ENCODE results near the gene ATP5ME. TPM values are rescaled to one million over a fixed set of nuclear protein-coding genes. Genes with fewer than 3 reads are reported as not detected.
"Not testable (repeated sequence)": the region's sequence is repeated elsewhere in the genome, so short reads cannot be mapped to it uniquely, and the experiment has no call there.

The ATP5ME gene
- total RNA-seq, 1 donor from 2014 or later = 41.5 TPM

DNA sequence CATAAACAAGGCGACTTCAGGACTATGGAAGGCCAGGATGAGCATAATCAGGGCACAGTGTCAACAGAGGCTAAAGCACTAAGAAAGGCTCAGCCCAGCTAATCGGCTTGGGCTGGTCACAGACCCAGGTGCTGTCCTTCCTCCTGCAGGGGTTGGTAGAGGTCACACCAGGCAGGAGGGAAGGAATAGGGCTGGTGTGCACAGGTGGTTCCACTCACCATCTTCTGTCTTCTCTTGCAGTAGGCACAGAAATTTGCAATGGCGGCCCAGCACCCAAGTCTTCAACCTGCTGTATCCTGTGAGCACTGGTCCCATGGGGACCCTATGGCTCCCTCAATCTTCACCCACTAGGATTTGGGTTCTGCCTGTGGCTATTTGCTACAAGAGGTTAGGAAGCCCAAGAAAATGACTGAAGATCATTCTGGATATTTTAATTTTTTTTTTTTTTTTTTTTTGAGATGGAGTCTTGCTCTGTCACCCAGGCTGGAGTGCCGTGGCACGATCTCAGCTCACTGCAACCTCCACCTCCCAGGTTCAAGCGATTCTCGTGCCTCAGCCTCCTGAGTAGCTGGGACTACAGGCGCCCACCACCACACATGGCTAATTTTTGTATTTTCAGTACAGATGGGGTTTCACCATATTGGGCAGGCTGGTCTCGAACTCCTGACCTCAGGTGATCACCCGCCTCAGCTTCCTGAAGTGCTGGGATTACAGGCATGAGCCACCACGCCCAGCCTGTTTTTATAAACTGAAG is 4.1 kb downstream of the ATP5ME start:
- DNase-seq (ENCODE audit: low read depth) = not testable (repeated sequence)

GRCh38 chr4:668219-668618 is 5.9 kb downstream of the ATP5ME start:
- not testable (repeated sequence) for DNase-seq (ENCODE audit: low read depth)

- no peak for DNase-seq (ENCODE audit: low read depth)
These were observed 6.5 kb downstream of the ATP5ME start for GRCh38 chr4:667545-667925.

DNA sequence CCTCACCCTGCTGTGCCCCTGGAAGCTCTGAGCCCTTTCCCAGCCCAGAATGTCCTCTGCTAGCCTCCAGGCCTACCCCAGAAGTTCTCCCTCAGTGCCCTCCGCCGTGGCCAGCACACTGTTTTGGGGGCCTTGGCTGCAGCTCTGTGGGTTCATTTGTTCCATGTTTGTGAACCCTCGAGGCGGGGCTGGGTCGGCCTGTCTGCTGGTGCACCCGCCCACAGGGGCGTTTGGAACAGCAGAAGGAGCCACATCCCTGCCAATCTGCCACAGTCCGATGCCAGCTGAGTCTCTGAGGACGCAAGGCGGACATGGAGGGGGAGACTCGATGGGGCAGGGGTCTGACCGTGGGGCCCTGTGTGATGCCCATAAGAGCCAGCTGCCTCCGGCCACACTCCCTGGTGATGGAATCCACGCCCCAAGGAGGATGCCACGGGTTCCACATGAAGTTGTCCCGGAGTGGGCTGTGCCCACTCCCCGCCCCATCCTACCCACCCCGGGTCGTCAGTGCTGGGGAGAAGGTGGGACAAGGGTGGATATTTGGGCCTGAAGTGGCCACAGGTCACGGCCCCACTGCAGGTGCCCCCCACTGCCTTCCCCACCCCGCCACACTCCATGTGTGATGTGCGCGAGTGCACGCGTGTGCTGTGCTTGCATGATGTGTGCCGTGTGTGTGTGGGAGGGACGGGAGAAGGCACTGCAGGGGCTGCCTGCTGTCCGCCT is 7.1 kb downstream of the ATP5ME start:
- DNase-seq (ENCODE audit: low read depth) = no peak

DNA sequence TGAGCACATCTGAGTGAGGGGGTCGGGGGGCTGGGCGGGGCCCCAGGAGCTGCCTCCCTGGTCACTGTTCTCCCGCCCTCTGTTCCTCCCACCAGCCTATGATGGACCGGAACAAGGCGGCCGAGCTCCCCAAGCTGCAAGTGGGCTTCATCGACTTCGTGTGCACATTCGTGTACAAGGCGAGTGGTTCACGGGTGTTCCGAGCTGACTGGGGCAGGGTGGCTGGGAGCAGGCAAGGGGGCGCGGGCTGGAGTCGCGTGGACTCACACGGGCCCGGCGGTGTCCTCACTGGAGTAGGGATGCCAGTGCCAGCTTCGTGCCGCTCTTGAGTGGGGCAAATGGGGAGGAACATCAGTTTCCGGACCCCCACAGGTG is 7.7 kb downstream of the ATP5ME start:
- no peak for DNase-seq (ENCODE audit: low read depth)

DNA sequence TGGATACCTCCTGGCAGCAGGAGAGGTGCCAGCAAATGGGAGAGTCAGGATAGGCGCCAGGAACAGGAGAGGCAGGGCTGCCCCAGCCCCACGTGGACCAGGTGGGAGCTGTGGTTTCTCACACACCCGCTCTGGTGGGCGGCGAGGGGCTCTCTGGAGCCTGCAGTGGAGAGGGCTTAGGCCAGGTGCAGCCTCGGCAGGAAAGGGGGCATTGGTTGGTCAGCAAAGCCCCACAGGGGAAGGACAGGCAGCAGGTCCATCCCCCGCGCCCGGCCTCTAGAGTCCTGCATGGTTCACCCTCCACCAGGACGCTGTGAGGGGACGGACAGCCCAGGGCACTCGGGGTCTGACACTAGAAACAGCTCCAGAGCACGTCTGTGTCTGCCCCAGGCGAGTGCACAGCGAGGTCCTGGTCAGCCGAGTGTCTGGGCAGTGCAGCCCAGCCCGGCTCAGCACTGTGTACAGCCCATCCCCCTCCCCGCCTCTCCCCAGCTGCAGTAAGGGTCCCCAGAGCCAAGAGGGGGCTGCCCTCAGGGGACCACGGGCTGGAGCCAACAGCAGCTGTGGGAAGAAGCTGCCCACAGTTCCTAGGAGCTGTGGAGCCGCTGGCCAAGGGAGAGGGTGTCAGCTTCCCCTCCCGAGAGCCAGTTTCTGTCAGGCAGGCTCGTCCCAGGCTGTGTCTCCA is 8.2 kb downstream of the ATP5ME start:
- DNase-seq (ENCODE audit: low read depth) = no peak

GRCh38 chr4:665381-665750 is 8.7 kb downstream of the ATP5ME start:
- no peak for DNase-seq (ENCODE audit: low read depth)

GRCh38 chr4:664713-665231 is 9.3 kb downstream of the ATP5ME start:
- DNase-seq (ENCODE audit: low read depth) = no peak

- DNase-seq (ENCODE audit: low read depth) = no peak
These were observed 10.3 kb downstream of the ATP5ME start for GRCh38 chr4:663438-664428.

GRCh38 chr4:663046-663437 is 11.0 kb downstream of the ATP5ME start:
- no peak for DNase-seq (ENCODE audit: low read depth)

- DNase-seq (ENCODE audit: low read depth) = no peak
These were observed 12.0 kb downstream of the ATP5ME start for GRCh38 chr4:661881-662761.

- DNase-seq (ENCODE audit: low read depth) = no peak
These were observed 12.8 kb downstream of the ATP5ME start for GRCh38 chr4:661231-661630.

DNA sequence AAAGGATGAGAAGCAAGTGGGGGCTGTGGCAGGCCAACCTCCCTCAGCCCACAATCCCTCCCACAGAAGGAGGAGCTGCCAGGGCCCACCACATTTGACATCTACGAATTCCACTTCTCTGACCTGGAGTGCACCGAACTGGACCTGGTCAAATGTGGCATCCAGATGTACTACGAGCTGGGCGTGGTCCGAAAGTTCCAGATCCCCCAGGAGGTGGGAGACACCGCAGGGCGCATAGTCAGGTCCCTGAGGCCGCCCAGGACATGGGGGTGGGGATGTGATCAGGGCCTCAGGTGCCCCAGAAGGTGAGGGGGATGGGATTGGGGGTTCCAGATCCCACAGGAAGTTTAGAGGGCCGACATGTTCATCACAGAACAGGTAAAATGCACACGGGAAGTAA is 13.7 kb downstream of the ATP5ME start:
- DNase-seq (ENCODE audit: low read depth) = no peak

DNA sequence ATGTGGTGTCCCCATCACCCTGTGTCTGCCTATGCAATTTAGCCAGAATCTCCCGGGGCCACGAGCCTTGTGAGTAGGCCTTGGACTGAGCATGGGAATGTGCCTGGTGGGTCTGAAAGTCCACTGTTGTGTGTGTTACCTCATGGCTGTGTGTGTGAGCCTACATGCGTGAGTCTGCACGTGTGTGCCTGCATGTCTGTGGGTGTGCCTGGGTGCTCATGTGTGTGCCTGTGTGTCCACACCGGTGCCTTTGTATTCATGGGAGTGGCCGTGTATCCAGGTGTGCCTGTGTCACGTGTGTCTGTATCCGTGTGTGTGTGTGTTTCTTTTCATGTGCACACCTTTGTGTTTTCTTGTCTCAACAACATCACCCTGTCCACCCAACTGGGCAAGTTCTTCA is 14.2 kb downstream of the ATP5ME start:
- no peak for DNase-seq (ENCODE audit: low read depth)

DNA sequence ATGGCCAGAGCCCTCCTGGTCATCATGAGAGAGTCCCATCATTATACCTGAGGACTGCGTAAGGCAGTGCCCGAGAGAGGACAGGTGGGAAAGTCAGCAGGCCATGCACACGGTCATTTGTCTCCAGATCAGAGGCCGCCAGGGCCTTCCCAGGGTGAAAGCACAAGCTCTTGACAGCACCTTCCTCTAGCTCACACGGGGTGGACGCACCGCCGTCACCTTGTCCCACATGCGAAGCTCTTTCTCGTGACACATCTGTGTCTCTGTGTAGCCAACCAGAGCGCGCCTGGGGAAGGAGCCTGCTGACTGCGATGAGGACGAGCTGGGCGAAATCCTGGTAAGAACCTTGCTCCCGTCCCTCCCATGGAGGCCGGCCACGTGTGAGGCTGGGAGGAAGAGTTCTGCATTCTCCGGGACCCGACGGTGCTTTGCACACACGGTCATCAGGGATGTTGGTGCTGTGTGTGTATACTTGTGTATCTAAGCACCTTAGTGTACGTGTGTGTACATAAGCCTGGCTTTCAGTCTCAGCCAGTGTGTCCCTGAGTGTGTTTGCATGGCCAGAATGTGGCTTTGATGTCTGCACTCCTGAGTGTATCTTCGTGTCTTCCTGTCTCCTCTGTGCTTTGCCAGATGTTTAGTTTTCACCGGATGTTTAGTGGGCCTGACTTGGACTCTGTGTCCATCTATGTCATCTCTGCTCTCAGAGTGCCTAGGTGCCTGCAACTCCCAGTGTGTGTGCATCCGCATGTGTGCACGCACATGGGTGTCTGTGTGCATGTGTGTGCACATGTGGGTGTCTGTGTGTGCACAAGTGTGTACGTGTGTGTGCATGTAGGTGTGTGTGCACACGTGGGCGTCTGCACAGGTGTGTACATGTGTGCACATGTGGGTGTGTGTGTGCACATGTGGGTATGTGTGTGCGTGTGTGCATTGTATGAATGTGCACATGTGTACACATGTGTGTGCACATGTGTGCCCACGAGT is 15.1 kb downstream of the ATP5ME start:
- DNase-seq (ENCODE audit: low read depth) = no peak

DNA sequence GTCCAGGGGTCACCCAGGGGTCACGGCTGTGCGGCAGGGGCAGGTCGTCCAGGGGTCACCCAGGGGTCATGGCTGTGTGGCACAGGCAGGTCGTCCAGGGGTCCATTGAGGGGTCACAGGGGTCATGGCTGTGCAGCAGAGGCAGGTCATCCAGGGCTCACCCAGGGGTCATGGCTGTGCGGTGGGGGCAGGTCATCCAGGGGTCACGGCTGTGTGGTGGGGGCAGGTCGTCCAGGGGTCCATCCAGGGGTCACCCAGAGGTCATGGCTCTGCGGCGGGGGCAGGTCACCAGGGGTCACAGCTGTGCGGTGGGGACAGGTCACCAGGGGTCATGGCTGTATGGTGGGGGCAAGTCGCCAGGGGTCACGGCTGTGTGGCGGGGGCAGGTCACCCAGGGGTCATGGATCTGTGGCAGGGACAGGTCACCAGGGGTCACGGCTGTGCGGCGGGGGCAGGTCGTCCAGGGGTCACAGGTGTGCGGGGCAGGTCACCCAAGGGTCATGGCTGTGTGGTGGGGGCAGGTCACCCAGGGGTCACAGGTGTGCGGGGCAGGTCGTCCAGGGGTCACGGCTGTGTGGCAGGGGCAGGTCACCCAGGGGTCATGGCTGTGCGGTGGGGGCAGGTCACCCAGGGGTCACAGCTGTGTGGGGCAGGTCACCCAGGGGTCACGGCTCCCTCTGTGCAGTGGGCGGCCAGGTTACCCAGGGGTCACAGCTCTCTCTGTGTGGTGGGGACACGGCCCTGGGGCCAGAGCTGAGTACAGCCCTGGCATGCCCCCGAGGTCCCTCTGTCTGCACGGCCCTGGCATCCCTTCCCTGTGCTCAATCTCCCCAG is 16.0 kb downstream of the ATP5ME start:
- DNase-seq (ENCODE audit: low read depth) = no peak

- no peak for DNase-seq (ENCODE audit: low read depth)
These were observed 16.7 kb downstream of the ATP5ME start for GRCh38 chr4:657338-657833.
